Measurements from ENCODE around the gene PPP1R11. TPM values are rescaled to one million over a fixed set of nuclear protein-coding genes. Genes with fewer than 3 reads are reported as not detected.
"Not testable (repeated sequence)": the region's sequence is repeated elsewhere in the genome, so short reads cannot be mapped to it uniquely, and the experiment has no call there.

The PPP1R11 gene
- 19.6 TPM for total RNA-seq

GRCh38 chr6:30066577-30067459 is at the start of gene PPP1R11:
PPP1R11 (plus strand) TSS chr6:30067198; CDS start chr6:30067411, 213 bp downstream.
- no peaks in the 10 kb centered on the region for H3K9me3 ChIP-seq
- H3K27me3 ChIP-seq, result no peaks in the 10 kb centered on the region
- peaks cover 44% of the 10 kb centered on the region for H3K4me1 ChIP-seq
- H3K27ac ChIP-seq, result peak within 1 kb of the TSS; percentile 85
- H3K4me3 ChIP-seq, result peak within 1 kb of the TSS; percentile 59 to 78
- peaks cover 0 to 9% of the 10 kb centered on the region in 2 donors for H3K36me3 ChIP-seq
- DNase-seq (ENCODE audit: extremely low spot score in 2 of 2), result peak; percentile 100
- intact Hi-C loops (cut with DNase I), result no loop called here
- TF ChIP-seq POLR2A (IDR thresholded peaks at IDR 0.05), result peak in 1 of 2 donors; percentile 65
- TF ChIP-seq, protein P1, sequence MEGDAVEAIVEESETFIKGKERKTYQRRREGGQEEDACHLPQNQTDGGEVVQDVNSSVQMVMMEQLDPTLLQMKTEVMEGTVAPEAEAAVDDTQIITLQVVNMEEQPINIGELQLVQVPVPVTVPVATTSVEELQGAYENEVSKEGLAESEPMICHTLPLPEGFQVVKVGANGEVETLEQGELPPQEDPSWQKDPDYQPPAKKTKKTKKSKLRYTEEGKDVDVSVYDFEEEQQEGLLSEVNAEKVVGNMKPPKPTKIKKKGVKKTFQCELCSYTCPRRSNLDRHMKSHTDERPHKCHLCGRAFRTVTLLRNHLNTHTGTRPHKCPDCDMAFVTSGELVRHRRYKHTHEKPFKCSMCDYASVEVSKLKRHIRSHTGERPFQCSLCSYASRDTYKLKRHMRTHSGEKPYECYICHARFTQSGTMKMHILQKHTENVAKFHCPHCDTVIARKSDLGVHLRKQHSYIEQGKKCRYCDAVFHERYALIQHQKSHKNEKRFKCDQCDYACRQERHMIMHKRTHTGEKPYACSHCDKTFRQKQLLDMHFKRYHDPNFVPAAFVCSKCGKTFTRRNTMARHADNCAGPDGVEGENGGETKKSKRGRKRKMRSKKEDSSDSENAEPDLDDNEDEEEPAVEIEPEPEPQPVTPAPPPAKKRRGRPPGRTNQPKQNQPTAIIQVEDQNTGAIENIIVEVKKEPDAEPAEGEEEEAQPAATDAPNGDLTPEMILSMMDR (IDR thresholded peaks at IDR 0.05), result no peak
- peak; percentile 98 to 100 for TF ChIP-seq POLR2AphosphoS5 (IDR thresholded peaks at IDR 0.05; ENCODE audit: insufficient read depth in 1 of 2, low read depth in 1 of 2)

DNA sequence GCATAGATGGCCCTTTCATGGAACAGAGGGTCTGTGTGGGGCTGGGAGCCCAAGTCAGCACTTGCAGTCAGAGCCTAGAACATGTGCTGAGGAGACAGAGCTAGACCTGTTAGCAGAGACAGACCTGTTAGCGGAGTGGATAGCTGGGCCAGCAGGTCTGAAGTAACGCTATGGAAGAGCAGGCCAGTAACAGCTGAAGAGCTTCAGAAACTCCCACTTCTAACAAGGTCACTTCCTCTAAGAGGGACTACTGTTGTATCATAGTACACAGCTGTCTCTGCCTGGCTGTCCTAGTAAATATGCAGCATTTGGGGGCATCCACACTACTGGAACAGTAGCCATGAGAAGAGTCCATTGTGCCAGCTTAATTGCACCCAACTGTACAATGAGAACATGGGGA is 47.2 kb upstream of the PPP1R11 start:
- Histone ChIP-seq H3K27me3 (no peaks in the 10 kb centered on the region), H3K4me1 (no peaks in the 10 kb centered on the region), H3K4me3 (no peak overlapping the region), H3K36me3 (no peaks in the 10 kb centered on the region), H3K9me3 (no peaks in the 10 kb centered on the region), H3K27ac (no peak overlapping the region)
- intact Hi-C loops (cut with DNase I), result no loop called here
- no peak for DNase-seq (ENCODE audit: extremely low spot score in 2 of 2)
- TF ChIP-seq, protein P1 (IDR thresholded peaks at IDR 0.05), result no peak
- TF ChIP-seq POLR2AphosphoS5 (IDR thresholded peaks at IDR 0.05; ENCODE audit: insufficient read depth in 1 of 2, low read depth in 1 of 2) (no peak), POLR2A (IDR thresholded peaks at IDR 0.05) (no peak)

GRCh38 chr6:30020626-30021025 is 46.4 kb upstream of the PPP1R11 start:
- Histone ChIP-seq H3K9me3 (no peaks in the 10 kb centered on the region), H3K27ac (no peak overlapping the region), H3K4me1 (no peaks in the 10 kb centered on the region), H3K27me3 (no peaks in the 10 kb centered on the region), H3K36me3 (no peaks in the 10 kb centered on the region), H3K4me3 (no peak overlapping the region)
- no peak for DNase-seq (ENCODE audit: extremely low spot score in 2 of 2)
- intact Hi-C loops (cut with DNase I), result no loop called here
- TF ChIP-seq, protein P1 (IDR thresholded peaks at IDR 0.05), result no peak
- TF ChIP-seq POLR2A (IDR thresholded peaks at IDR 0.05) (no peak), POLR2AphosphoS5 (IDR thresholded peaks at IDR 0.05; ENCODE audit: insufficient read depth in 1 of 2, low read depth in 1 of 2) (no peak)

DNA sequence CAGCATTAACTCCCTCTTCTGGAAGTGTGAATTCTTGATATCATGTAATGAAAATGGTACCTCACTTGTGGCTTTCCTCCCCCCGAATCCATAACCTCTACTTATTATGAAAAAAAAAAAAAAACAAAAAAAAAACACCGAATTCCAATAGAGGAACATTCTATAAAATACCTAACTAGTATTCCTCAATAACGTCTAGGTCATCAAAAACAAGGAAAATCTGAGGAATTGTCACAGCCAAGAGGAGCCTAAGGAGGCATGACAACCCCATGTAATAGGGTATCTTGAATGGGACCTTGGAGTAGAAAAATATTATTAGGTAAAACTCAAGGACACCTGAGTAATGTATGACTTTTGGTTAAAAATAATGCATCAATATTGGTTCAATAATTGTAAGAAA is 44.8 kb upstream of the PPP1R11 start:
- DNase-seq (ENCODE audit: extremely low spot score in 2 of 2), result no peak
- Histone ChIP-seq H3K4me3 (no peak overlapping the region), H3K27me3 (no peaks in the 10 kb centered on the region), H3K36me3 (no peaks in the 10 kb centered on the region), H3K9me3 (no peaks in the 10 kb centered on the region), H3K4me1 (no peaks in the 10 kb centered on the region), H3K27ac (no peak overlapping the region)
- intact Hi-C loops (cut with DNase I), result no loop called here
- TF ChIP-seq POLR2A (IDR thresholded peaks at IDR 0.05) (no peak), POLR2AphosphoS5 (IDR thresholded peaks at IDR 0.05; ENCODE audit: insufficient read depth in 1 of 2, low read depth in 1 of 2) (no peak)
- TF ChIP-seq, protein P1 (IDR thresholded peaks at IDR 0.05), result no peak

GRCh38 chr6:30022712-30023111 is 44.3 kb upstream of the PPP1R11 start:
- intact Hi-C loops (cut with DNase I); H3K4me3 ChIP-seq; H3K36me3 ChIP-seq: not testable (repeated sequence)

More at GRCh38 chr6:30022712-30023111, 44.3 kb upstream of the PPP1R11 start:
- not testable (repeated sequence) for H3K4me1 ChIP-seq; DNase-seq (ENCODE audit: extremely low spot score in 2 of 2); H3K27me3 ChIP-seq; H3K27ac ChIP-seq; H3K9me3 ChIP-seq

All from vagina (tissue), 2 donors.